GM12892 (cell line): ENCODE results near the gene MS4A6E.
A peak's percentile ranks its signal among the peaks of the same experiment; 100 is the strongest.

Experiments
- DNase-seq: peaks from one replicate; pipeline ENCODE4 v3.0.0; 2011; ENCODE audit not compliant: insufficient read length
- FAIRE-seq: peaks from 2 replicates; lab custom pipeline; 2011; peaks lifted over from hg19 to GRCh38; lab: Jason Lieb, UNC
- POLR2A ChIP-seq: IDR thresholded peaks from 2 replicates; pipeline ENCODE4 v1.6.1; 2011; ENCODE audit warnings: low read depth, low read length, control low read depth
- POLR2AphosphoS5 ChIP-seq: IDR thresholded peaks from 2 replicates; pipeline ENCODE4 v1.6.1; 2011; ENCODE audit warnings: low read depth, low read length, control low read depth
- TAF1 ChIP-seq: IDR thresholded peaks from 2 replicates; pipeline ENCODE4 v1.6.1; 2011; ENCODE audit warnings: low read depth, mild to moderate bottlenecking, control low read depth, low read length, borderline replicate concordance

MS4A6E gene

GRCh38 chr11:60310407-60310998 is 16.6 kb upstream of the MS4A6E start:
- no peak for TF ChIP-seq POLR2AphosphoS5
- no peak for TF ChIP-seq POLR2A
- TF ChIP-seq TAF1: no peak
- DNase-seq (peak; percentile 9), FAIRE-seq (peak; percentile 90)

- TF ChIP-seq POLR2AphosphoS5: no peak
- no peak for TF ChIP-seq TAF1
- no peak for TF ChIP-seq POLR2A
- DNase-seq (no peak), FAIRE-seq (peak; percentile 78)
Observed at GRCh38 chr11:60314635-60315321, 12.3 kb upstream of the MS4A6E start.

- DNase-seq (no peak), FAIRE-seq (no peak)
- no peak for TF ChIP-seq POLR2AphosphoS5
- no peak for TF ChIP-seq POLR2A
- TF ChIP-seq TAF1: no peak
Observed at GRCh38 chr11:60315871-60316270, 11.2 kb upstream of the MS4A6E start.

GRCh38 chr11:60316317-60316716 is 10.7 kb upstream of the MS4A6E start:
- FAIRE-seq (peak; percentile 73), DNase-seq (no peak)
- TF ChIP-seq POLR2AphosphoS5 (no peak), TAF1 (no peak), POLR2A (no peak)

GRCh38 chr11:60318726-60319125 is 8.3 kb upstream of the MS4A6E start:
- DNase-seq (no peak), FAIRE-seq (peak; percentile 88)
- TF ChIP-seq POLR2A (no peak), TAF1 (no peak), POLR2AphosphoS5 (no peak)

GRCh38 chr11:60321051-60321450 is 6.0 kb upstream of the MS4A6E start:
- FAIRE-seq (peak; percentile 78), DNase-seq (no peak)
- TF ChIP-seq TAF1: no peak
- no peak for TF ChIP-seq POLR2AphosphoS5
- no peak for TF ChIP-seq POLR2A

- FAIRE-seq (no peak), DNase-seq (no peak)
- TF ChIP-seq POLR2AphosphoS5 (no peak), POLR2A (no peak), TAF1 (no peak)
Observed at GRCh38 chr11:60328460-60328859, 1.4 kb downstream of the MS4A6E start.

GRCh38 chr11:60332846-60333245 is 5.8 kb downstream of the MS4A6E start:
- FAIRE-seq (no peak), DNase-seq (no peak)
- no peak for TF ChIP-seq TAF1
- TF ChIP-seq POLR2A: no peak
- TF ChIP-seq POLR2AphosphoS5: no peak

GRCh38 chr11:60334005-60334620 is 7.1 kb downstream of the MS4A6E start:
- FAIRE-seq (peak; percentile 91), DNase-seq (peak; percentile 27)
- TF ChIP-seq POLR2A (no peak), TAF1 (no peak), POLR2AphosphoS5 (no peak)

GRCh38 chr11:60336767-60337391 is 9.8 kb downstream of the MS4A6E start:
- DNase-seq (no peak), FAIRE-seq (peak; percentile 88)

GRCh38 chr11:60338053-60338452 is 11.0 kb downstream of the MS4A6E start:
- DNase-seq (no peak), FAIRE-seq (peak; percentile 74)
- TF ChIP-seq POLR2A: no peak
- TF ChIP-seq POLR2AphosphoS5: no peak
- TF ChIP-seq TAF1: no peak

More at GRCh38 chr11:60336767-60337391, 9.8 kb downstream of the MS4A6E start:
- TF ChIP-seq TAF1 (no peak), POLR2AphosphoS5 (no peak), POLR2A (no peak)
